Hepatocyte (in vitro differentiated cells): ENCODE data around the gene PAPOLG. TPM values are rescaled to one million over a fixed set of nuclear protein-coding genes. Genes with fewer than 3 reads are reported as not detected.

ENCODE experiments used
- DNase-seq: peaks from one replicate; pipeline ENCODE4 v3.0.0-alpha.2; 2016; ENCODE audit warnings: low spot score
- H2AFZ ChIP-seq: fragments of 200-600 bp; sonication (generic); 2 replicates; pipeline ENCODE4 v1.6.0; 2016; ENCODE audit warnings: antibody characterized with exemption, mild to moderate bottlenecking
- H3K27ac ChIP-seq: fragments of 200-600 bp; sonication (generic); 2 replicates; pipeline ENCODE4 v1.5.1; 2016; ENCODE audit warnings: mild to moderate bottlenecking
- H3K27me3 ChIP-seq: fragments of 200-600 bp; sonication (generic); 2 replicates; pipeline ENCODE4 v1.6.1; 2016
- H3K36me3 ChIP-seq: fragments of 200-600 bp; sonication (generic); replicated peaks from 2 replicates; pipeline ENCODE4 v1.5.1; 2016; ENCODE audit warnings: low read depth; ENCODE audit not compliant: insufficient read depth
- H3K4me1 ChIP-seq: fragments of 200-600 bp; sonication (generic); 2 replicates; pipeline ENCODE4 v1.5.1; 2016; ENCODE audit warnings: mild to moderate bottlenecking, moderate library complexity; ENCODE audit not compliant: insufficient read depth
- H3K4me2 ChIP-seq: fragments of 200-600 bp; sonication (generic); 2 replicates; pipeline ENCODE4 v1.6.0; 2016
- H3K4me3 ChIP-seq: fragments of 200-600 bp; sonication (generic); 2 replicates; pipeline ENCODE4 v1.5.1; 2016; ENCODE audit warnings: mild to moderate bottlenecking
- H3K79me2 ChIP-seq: fragments of 200-600 bp; sonication (generic); 2 replicates; pipeline ENCODE4 v1.6.0; 2017; ENCODE audit warnings: mild to moderate bottlenecking
- H3K9me2 ChIP-seq: fragments of 200-600 bp; sonication (generic); replicated peaks from 2 replicates; pipeline ENCODE4 v1.6.0; 2017; ENCODE audit warnings: mild to moderate bottlenecking; ENCODE audit not compliant: insufficient read depth
- H3K9me3 ChIP-seq: fragments of 200-600 bp; sonication (generic); 2 replicates; pipeline ENCODE4 v1.5.1; 2016; ENCODE audit warnings: low read depth, mild to moderate bottlenecking
- H4K20me1 ChIP-seq: fragments of 200-600 bp; sonication (generic); 2 replicates; pipeline ENCODE4 v1.6.0; 2016; ENCODE audit warnings: mild to moderate bottlenecking; ENCODE audit not compliant: insufficient read depth, poor library complexity, severe bottlenecking
- EZH2 ChIP-seq: fragments of 200-600 bp; sonication (generic); IDR thresholded peaks from 2 replicates; pipeline ENCODE4 v1.6.1; 2016; ENCODE audit warnings: antibody characterized with exemption, mild to moderate bottlenecking, borderline replicate concordance
- EZH2phosphoT487 ChIP-seq: fragments of 200-600 bp; sonication (generic); IDR thresholded peaks from one replicate; pipeline ENCODE4 v1.6.1; 2018; ENCODE audit warnings: antibody characterized with exemption, mild to moderate bottlenecking, low read depth, moderate library complexity; ENCODE audit not compliant: unreplicated experiment, severe bottlenecking
- WGBS: methylation state at CpG from one replicate; pipeline ENCODE4 v1.1.6; 2016; ENCODE audit warnings: low lambda C conversion rate; ENCODE audit errors: missing lambda C conversion rate; 5-methylcytosine and 5-hydroxymethylcytosine counted together
- polyA plus RNA-seq: library from polyadenylated mRNA; unstranded; fragments of >200 nt; fragmentation: Nextera tagmentation; extraction: Ambion mirVana; gene quantifications from 2 replicates; pipeline ENCODE4 v1.2.1, GENCODE V29; 2016
- total RNA-seq: library from RNA; depleted of rRNA; stranded (reverse); fragments of >200 nt; gene quantifications from 2 replicates; pipeline ENCODE4 v1.2.3, GENCODE V29; 2014
- TF ChIP-seq, protein P1 (sequence below): fragments of 200-600 bp; sonication (generic); IDR thresholded peaks from 2 replicates; pipeline ENCODE4 v1.5.1; 2016; ENCODE audit warnings: antibody characterized with exemption, mild to moderate bottlenecking; ENCODE audit not compliant: poor library complexity

Gene PAPOLG
- total and polyA plus RNA-seq, 2 experiments from 2014 or later: 3.4 to 13.5 TPM

DNA sequence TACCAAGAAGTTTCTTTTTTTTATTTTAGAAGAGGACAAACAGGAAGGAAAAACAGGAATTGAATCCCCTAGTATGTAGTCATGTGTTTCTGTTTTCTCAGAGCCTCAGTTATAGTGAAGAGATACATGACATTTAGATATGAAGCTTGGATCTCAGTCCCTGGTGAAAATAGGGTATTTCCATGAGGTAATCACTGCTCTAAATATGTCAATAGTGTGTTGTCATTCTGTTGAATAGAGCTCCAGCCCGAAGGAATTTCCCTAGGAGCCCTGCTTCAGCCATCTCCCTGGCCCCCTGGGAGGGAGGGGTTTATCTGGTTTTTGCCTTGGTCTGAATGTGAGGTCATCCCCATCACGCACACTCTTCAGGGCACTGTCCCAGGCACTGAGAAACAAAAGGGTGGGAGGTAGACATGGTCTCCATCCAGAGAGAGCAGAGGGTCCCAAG, 78.2 kb downstream of the PAPOLG start:
- Histone ChIP-seq H3K4me1 (no peaks in the 10 kb centered on the region), H3K27ac (no peak overlapping the region), H3K9me2 (no peaks in the 10 kb centered on the region), H3K36me3 (no peaks in the 10 kb centered on the region), H3K4me2 (no peak overlapping the region), H2AFZ (no peak overlapping the region), H3K9me3 (no peaks in the 10 kb centered on the region), H3K27me3 (no peaks in the 10 kb centered on the region), H3K79me2 (no peaks in the 10 kb centered on the region), H3K4me3 (no peak overlapping the region), H4K20me1 (no peaks in the 10 kb centered on the region)
- TF ChIP-seq, protein P1, sequence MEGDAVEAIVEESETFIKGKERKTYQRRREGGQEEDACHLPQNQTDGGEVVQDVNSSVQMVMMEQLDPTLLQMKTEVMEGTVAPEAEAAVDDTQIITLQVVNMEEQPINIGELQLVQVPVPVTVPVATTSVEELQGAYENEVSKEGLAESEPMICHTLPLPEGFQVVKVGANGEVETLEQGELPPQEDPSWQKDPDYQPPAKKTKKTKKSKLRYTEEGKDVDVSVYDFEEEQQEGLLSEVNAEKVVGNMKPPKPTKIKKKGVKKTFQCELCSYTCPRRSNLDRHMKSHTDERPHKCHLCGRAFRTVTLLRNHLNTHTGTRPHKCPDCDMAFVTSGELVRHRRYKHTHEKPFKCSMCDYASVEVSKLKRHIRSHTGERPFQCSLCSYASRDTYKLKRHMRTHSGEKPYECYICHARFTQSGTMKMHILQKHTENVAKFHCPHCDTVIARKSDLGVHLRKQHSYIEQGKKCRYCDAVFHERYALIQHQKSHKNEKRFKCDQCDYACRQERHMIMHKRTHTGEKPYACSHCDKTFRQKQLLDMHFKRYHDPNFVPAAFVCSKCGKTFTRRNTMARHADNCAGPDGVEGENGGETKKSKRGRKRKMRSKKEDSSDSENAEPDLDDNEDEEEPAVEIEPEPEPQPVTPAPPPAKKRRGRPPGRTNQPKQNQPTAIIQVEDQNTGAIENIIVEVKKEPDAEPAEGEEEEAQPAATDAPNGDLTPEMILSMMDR: no peak
- TF ChIP-seq EZH2: no peak
- TF ChIP-seq EZH2phosphoT487: no peak
- WGBS: 70% methylated on average over 2 of the region's 2 CpGs
- no peak for DNase-seq

DNA sequence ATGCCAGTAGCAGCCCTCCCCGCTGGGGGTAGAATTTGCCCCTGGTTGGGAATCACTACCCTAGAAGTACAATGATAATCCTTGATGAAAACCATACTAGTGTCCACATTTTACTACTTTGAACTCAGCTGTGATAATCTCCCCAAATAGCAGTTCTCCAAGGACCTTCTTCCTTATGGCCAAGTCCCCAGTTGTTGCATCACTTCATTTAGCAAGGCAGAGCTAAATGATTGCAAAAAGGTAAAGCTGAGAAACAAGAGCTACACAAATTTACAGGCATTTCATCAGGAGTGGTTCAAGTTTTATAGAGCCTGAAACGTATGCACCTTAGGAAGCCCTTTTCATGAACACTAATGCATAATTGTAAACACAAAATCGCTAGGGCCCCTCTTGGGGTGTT, 80.4 kb downstream of the PAPOLG start:
- Histone ChIP-seq H2AFZ (no peak overlapping the region), H3K9me3 (no peaks in the 10 kb centered on the region), H3K4me2 (no peak overlapping the region), H3K27ac (no peak overlapping the region), H3K9me2 (no peaks in the 10 kb centered on the region), H4K20me1 (no peaks in the 10 kb centered on the region), H3K27me3 (no peaks in the 10 kb centered on the region), H3K79me2 (no peaks in the 10 kb centered on the region), H3K4me1 (no peaks in the 10 kb centered on the region), H3K4me3 (no peak overlapping the region), H3K36me3 (no peaks in the 10 kb centered on the region)
- TF ChIP-seq, protein P1: no peak
- TF ChIP-seq EZH2: no peak
- no peak for TF ChIP-seq EZH2phosphoT487
- no peak for DNase-seq
- WGBS: 69% methylated on average over 3 of the region's 3 CpGs

DNA sequence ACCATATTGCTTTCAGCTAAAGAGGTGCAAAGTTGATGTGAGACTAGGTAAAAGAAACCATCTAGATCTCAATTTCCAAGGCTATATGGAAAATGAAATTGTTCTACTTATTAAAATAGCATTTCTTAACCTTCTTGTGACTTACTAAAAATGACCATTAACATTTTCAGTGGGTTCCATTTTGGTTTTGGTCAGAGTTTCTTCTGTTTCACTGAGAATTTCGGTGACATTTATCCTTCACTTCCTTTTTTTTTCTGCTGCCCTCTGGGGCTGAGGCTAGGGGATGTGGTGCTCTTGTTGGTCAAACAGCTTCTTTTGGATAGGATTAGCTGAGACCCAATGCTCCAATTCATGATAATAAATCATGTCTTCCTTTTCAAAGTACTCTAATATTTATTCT, 81.1 kb downstream of the PAPOLG start:
- Histone ChIP-seq H3K79me2 (no peaks in the 10 kb centered on the region), H3K4me2 (no peak overlapping the region), H3K9me2 (no peaks in the 10 kb centered on the region), H3K27me3 (no peaks in the 10 kb centered on the region), H3K36me3 (no peaks in the 10 kb centered on the region), H4K20me1 (no peaks in the 10 kb centered on the region), H3K9me3 (no peaks in the 10 kb centered on the region), H3K4me1 (no peaks in the 10 kb centered on the region), H3K27ac (no peak overlapping the region), H3K4me3 (no peak overlapping the region), H2AFZ (no peak overlapping the region)
- no peak for DNase-seq
- no peak for TF ChIP-seq EZH2
- TF ChIP-seq, protein P1: no peak
- no peak for TF ChIP-seq EZH2phosphoT487
- WGBS: 88% methylated on average over 1 of the region's 1 CpG

DNA sequence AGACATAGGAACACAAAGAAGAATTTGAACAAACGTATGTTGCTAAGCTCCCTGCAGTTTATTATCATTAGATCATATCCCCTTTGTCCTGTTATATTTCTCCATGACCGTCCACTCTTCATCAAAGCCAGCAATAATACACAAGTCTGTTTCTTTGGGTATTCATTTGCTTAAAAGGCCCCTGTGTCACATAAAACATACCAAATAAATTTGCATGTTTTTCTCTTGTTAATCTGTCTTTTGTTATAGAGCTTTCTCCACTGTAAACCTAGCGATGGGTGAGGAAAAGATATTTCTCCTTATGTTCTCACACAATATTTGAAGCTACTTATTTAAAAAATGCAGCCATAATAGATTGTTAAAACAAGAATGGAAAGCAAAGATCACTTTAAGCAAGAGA, 82.4 kb downstream of the PAPOLG start:
- H3K9me3 ChIP-seq: no peaks in the 10 kb centered on the region
- TF ChIP-seq, protein P1: no peak
- no peak for TF ChIP-seq EZH2
- no peak for TF ChIP-seq EZH2phosphoT487
- H3K4me3 ChIP-seq: no peak overlapping the region
- no peaks in the 10 kb centered on the region for H3K36me3 ChIP-seq
- H3K4me2 ChIP-seq: no peak overlapping the region
- no peaks in the 10 kb centered on the region for H4K20me1 ChIP-seq
- no peaks in the 10 kb centered on the region for H3K9me2 ChIP-seq
- H3K79me2 ChIP-seq: no peaks in the 10 kb centered on the region
- no peak overlapping the region for H3K27ac ChIP-seq
- H3K4me1 ChIP-seq: no peaks in the 10 kb centered on the region
- WGBS: 47% methylated on average over 3 of the region's 3 CpGs
- DNase-seq: no peak
- H2AFZ ChIP-seq: no peak overlapping the region
- H3K27me3 ChIP-seq: no peaks in the 10 kb centered on the region
